Measurements from ENCODE around the gene RAP1GDS1.

The RAP1GDS1 gene

GRCh38 chr4:98249831-98250230 is 11.4 kb upstream of the RAP1GDS1 start:
- Histone ChIP-seq H3K27me3 (replicated peaks) (no peaks in the 10 kb centered on the region), H3K27ac (no peak overlapping the region), H3K36me3 (replicated peaks) (no peaks in the 10 kb centered on the region), H3K4me3 (ENCODE audit: low read depth, low read length) (no peak overlapping the region)
- in situ Hi-C loops (cut with HindIII; ENCODE audit: low pct_ligation_motif_present, low sequenced_read_pairs): no loop called here
- TF ChIP-seq CTCF (IDR thresholded peaks at IDR 0.05; ENCODE audit: low read depth, low read length, missing control alignments): no peak
- no peak for DNase-seq

GRCh38 chr4:98253499-98253898 is 7.7 kb upstream of the RAP1GDS1 start:
- DNase-seq: no peak
- H3K27ac ChIP-seq: no peak overlapping the region
- no peak for TF ChIP-seq CTCF (IDR thresholded peaks at IDR 0.05; ENCODE audit: low read depth, low read length, missing control alignments)
- in situ Hi-C loops (cut with HindIII; ENCODE audit: low pct_ligation_motif_present, low sequenced_read_pairs): no loop called here
- no peaks in the 10 kb centered on the region for H3K36me3 ChIP-seq (replicated peaks)
- H3K27me3 ChIP-seq (replicated peaks): no peaks in the 10 kb centered on the region
- H3K4me3 ChIP-seq (ENCODE audit: low read depth, low read length): no peak overlapping the region

GRCh38 chr4:98260047-98260578 is 1.1 kb upstream of the RAP1GDS1 start:
- DNase-seq: no peak
- Histone ChIP-seq H3K27me3 (replicated peaks) (no peaks in the 10 kb centered on the region), H3K4me3 (ENCODE audit: low read depth, low read length) (peak overlapping the region; percentile 79), H3K36me3 (replicated peaks) (no peaks in the 10 kb centered on the region), H3K27ac (peak overlapping the region; percentile 89)
- in situ Hi-C loops (cut with HindIII; ENCODE audit: low pct_ligation_motif_present, low sequenced_read_pairs): no loop called here
- TF ChIP-seq CTCF (IDR thresholded peaks at IDR 0.05; ENCODE audit: low read depth, low read length, missing control alignments): no peak

GRCh38 chr4:98261405-98262291 is 464 bp downstream of the RAP1GDS1 start:
- in situ Hi-C loops (cut with HindIII; ENCODE audit: low pct_ligation_motif_present, low sequenced_read_pairs): no loop called here
- no peaks in the 10 kb centered on the region for H3K36me3 ChIP-seq (replicated peaks)
- peak overlapping the region; percentile 88 for H3K4me3 ChIP-seq (ENCODE audit: low read depth, low read length)
- peak overlapping the region; percentile 65 for H3K27ac ChIP-seq
- no peaks in the 10 kb centered on the region for H3K27me3 ChIP-seq (replicated peaks)
- no peak for TF ChIP-seq CTCF (IDR thresholded peaks at IDR 0.05; ENCODE audit: low read depth, low read length, missing control alignments)
- DNase-seq: peak; percentile 56

- Histone ChIP-seq H3K27ac (no peak overlapping the region), H3K36me3 (replicated peaks) (no peaks in the 10 kb centered on the region), H3K4me3 (ENCODE audit: low read depth, low read length) (peak overlapping the region; percentile 88), H3K27me3 (replicated peaks) (no peaks in the 10 kb centered on the region)
- no peak for TF ChIP-seq CTCF (IDR thresholded peaks at IDR 0.05; ENCODE audit: low read depth, low read length, missing control alignments)
- in situ Hi-C loops (cut with HindIII; ENCODE audit: low pct_ligation_motif_present, low sequenced_read_pairs): no loop called here
- no peak for DNase-seq
Observed at GRCh38 chr4:98262431-98262830, 1.2 kb downstream of the RAP1GDS1 start.

Data from brain microvascular endothelial cell (primary cell).